ENCODE measurements around the gene GDPD2. TPM values are rescaled to one million over a fixed set of nuclear protein-coding genes. Genes with fewer than 3 reads are reported as not detected.

GDPD2 gene
- polyA plus RNA-seq, 4 donors: 2.6 to 26.4 (median 16.9) TPM

GRCh38 chrX:70454441-70455365 is 31.6 kb downstream of the GDPD2 start:
- H3K4me1 ChIP-seq (ENCODE audit: control insufficient read depth in 3 of 3, insufficient read depth in 2 of 3, low read depth in 1 of 3, low read length in 2 of 3): peaks cover 0 to 27% (median 0%) of the 10 kb centered on the region in 3 donors
- 2 to 25% (median 11%) methylated on average over 19 to 48 of the region's 48 CpGs for WGBS, 3 donors
- H3K36me3 ChIP-seq (ENCODE audit: control insufficient read depth in 3 of 3, insufficient read depth in 2 of 3, low read depth in 1 of 3, low read length in 3 of 3): no peaks in the 10 kb centered on the region
- H3K4me3 ChIP-seq (ENCODE audit: low read depth in 1 of 3, low read length in 3 of 3): peak overlapping the region; percentile 50 to 86 (median 66)
- H3K27ac ChIP-seq (ENCODE audit: low read depth in 1 of 3, low read length in 2 of 3): peak overlapping the region; percentile 95 to 98 (median 97)
- no peak for FAIRE-seq
- peak; percentile 90 to 93 for DNase-seq
- no peaks in the 10 kb centered on the region for H3K27me3 ChIP-seq (ENCODE audit: control insufficient read depth in 3 of 3, insufficient read depth in 3 of 3, low read length in 3 of 3)
- H3K9me3 ChIP-seq (ENCODE audit: control insufficient read depth in 2 of 2, insufficient read depth in 1 of 2, low read depth in 1 of 2, low read length in 1 of 2): no peaks in the 10 kb centered on the region

- DNase-seq (peak; percentile 59 to 73), FAIRE-seq (no peak)
- Histone ChIP-seq H3K27me3 (ENCODE audit: control insufficient read depth in 3 of 3, insufficient read depth in 3 of 3, low read length in 3 of 3) (no peaks in the 10 kb centered on the region), H3K4me1 (ENCODE audit: control insufficient read depth in 3 of 3, insufficient read depth in 2 of 3, low read depth in 1 of 3, low read length in 2 of 3) (peaks cover 0 to 27% (median 0%) of the 10 kb centered on the region in 3 donors), H3K36me3 (ENCODE audit: control insufficient read depth in 3 of 3, insufficient read depth in 2 of 3, low read depth in 1 of 3, low read length in 3 of 3) (peaks cover 0 to 3% (median 0%) of the 10 kb centered on the region in 3 donors), H3K9me3 (ENCODE audit: control insufficient read depth in 2 of 2, insufficient read depth in 1 of 2, low read depth in 1 of 2, low read length in 1 of 2) (no peaks in the 10 kb centered on the region), H3K27ac (ENCODE audit: low read depth in 1 of 3, low read length in 2 of 3) (peak overlapping the region; percentile 95 to 98 (median 97)), H3K4me3 (ENCODE audit: low read depth in 1 of 3, low read length in 3 of 3) (peak overlapping the region; percentile 50 to 86 (median 66))
- WGBS, 3 donors: 4 to 29% (median 13%) methylated on average over 29 to 32 of the region's 32 CpGs
These were observed 32.5 kb downstream of the GDPD2 start for GRCh38 chrX:70455366-70456202.

GRCh38 chrX:70456256-70456655 is 33.1 kb downstream of the GDPD2 start:
- Histone ChIP-seq H3K27me3 (ENCODE audit: control insufficient read depth in 3 of 3, insufficient read depth in 3 of 3, low read length in 3 of 3) (no peaks in the 10 kb centered on the region), H3K4me1 (ENCODE audit: control insufficient read depth in 3 of 3, insufficient read depth in 2 of 3, low read depth in 1 of 3, low read length in 2 of 3) (peaks cover 0 to 27% (median 0%) of the 10 kb centered on the region in 3 donors), H3K27ac (ENCODE audit: low read depth in 1 of 3, low read length in 2 of 3) (peak overlapping the region; percentile 95 to 98 (median 97)), H3K4me3 (ENCODE audit: low read depth in 1 of 3, low read length in 3 of 3) (peak overlapping the region in 2 of 3 donors; percentile 66 to 86), H3K36me3 (ENCODE audit: control insufficient read depth in 3 of 3, insufficient read depth in 2 of 3, low read depth in 1 of 3, low read length in 3 of 3) (peaks cover 0 to 3% (median 0%) of the 10 kb centered on the region in 3 donors), H3K9me3 (ENCODE audit: control insufficient read depth in 2 of 2, insufficient read depth in 1 of 2, low read depth in 1 of 2, low read length in 1 of 2) (no peaks in the 10 kb centered on the region)
- 9 to 30% (median 13%) methylated on average over 2 of the region's 2 CpGs for WGBS, 3 donors
- DNase-seq (no peak), FAIRE-seq (no peak)

- DNase-seq (no peak), FAIRE-seq (no peak)
- no peaks in the 10 kb centered on the region for H3K9me3 ChIP-seq (ENCODE audit: control insufficient read depth in 2 of 2, insufficient read depth in 1 of 2, low read depth in 1 of 2, low read length in 1 of 2)
- H3K4me3 ChIP-seq (ENCODE audit: low read depth in 1 of 3, low read length in 3 of 3): no peak overlapping the region
- peaks cover 0 to 7% (median 0%) of the 10 kb centered on the region in 3 donors for H3K36me3 ChIP-seq (ENCODE audit: control insufficient read depth in 3 of 3, insufficient read depth in 2 of 3, low read depth in 1 of 3, low read length in 3 of 3)
- no peak overlapping the region for H3K27ac ChIP-seq (ENCODE audit: low read depth in 1 of 3, low read length in 2 of 3)
- 83 to 96% (median 93%) methylated on average over 2 of the region's 2 CpGs for WGBS, 3 donors
- H3K27me3 ChIP-seq (ENCODE audit: control insufficient read depth in 3 of 3, insufficient read depth in 3 of 3, low read length in 3 of 3): no peaks in the 10 kb centered on the region
- H3K4me1 ChIP-seq (ENCODE audit: control insufficient read depth in 3 of 3, insufficient read depth in 2 of 3, low read depth in 1 of 3, low read length in 2 of 3): peaks cover 0 to 4% (median 0%) of the 10 kb centered on the region in 3 donors
These were observed 37.9 kb downstream of the GDPD2 start for GRCh38 chrX:70461026-70461425.

- no peak for DNase-seq
- no peaks in the 10 kb centered on the region for H3K9me3 ChIP-seq (ENCODE audit: control insufficient read depth in 2 of 2, insufficient read depth in 1 of 2, low read depth in 1 of 2, low read length in 1 of 2)
- H3K36me3 ChIP-seq (ENCODE audit: control insufficient read depth in 3 of 3, insufficient read depth in 2 of 3, low read depth in 1 of 3, low read length in 3 of 3): peaks cover 0 to 7% (median 0%) of the 10 kb centered on the region in 3 donors
- no peak overlapping the region for H3K4me3 ChIP-seq (ENCODE audit: low read depth in 1 of 3, low read length in 3 of 3)
- FAIRE-seq: no peak
- H3K4me1 ChIP-seq (ENCODE audit: control insufficient read depth in 3 of 3, insufficient read depth in 2 of 3, low read depth in 1 of 3, low read length in 2 of 3): no peaks in the 10 kb centered on the region
- H3K27ac ChIP-seq (ENCODE audit: low read depth in 1 of 3, low read length in 2 of 3): peak overlapping the region in 1 of 3 donors; percentile 20
- H3K27me3 ChIP-seq (ENCODE audit: control insufficient read depth in 3 of 3, insufficient read depth in 3 of 3, low read length in 3 of 3): no peaks in the 10 kb centered on the region
These were observed 40.9 kb downstream of the GDPD2 start for GRCh38 chrX:70464051-70464450.

GRCh38 chrX:70466968-70467367 is 43.9 kb downstream of the GDPD2 start:
- DNase-seq (no peak), FAIRE-seq (no peak)

GRCh38 chrX:70468709-70469108 is 45.6 kb downstream of the GDPD2 start:
- H3K4me1 ChIP-seq (ENCODE audit: control insufficient read depth in 3 of 3, insufficient read depth in 2 of 3, low read depth in 1 of 3, low read length in 2 of 3): no peaks in the 10 kb centered on the region
- no peak overlapping the region for H3K27ac ChIP-seq (ENCODE audit: low read depth in 1 of 3, low read length in 2 of 3)
- FAIRE-seq (no peak), DNase-seq (no peak)
- no peak overlapping the region for H3K4me3 ChIP-seq (ENCODE audit: low read depth in 1 of 3, low read length in 3 of 3)
- 75 to 100% (median 87%) methylated on average over 1 of the region's 1 CpG for WGBS, 3 donors
- H3K36me3 ChIP-seq (ENCODE audit: control insufficient read depth in 3 of 3, insufficient read depth in 2 of 3, low read depth in 1 of 3, low read length in 3 of 3): peaks cover 0 to 4% (median 0%) of the 10 kb centered on the region in 3 donors
- H3K9me3 ChIP-seq (ENCODE audit: control insufficient read depth in 2 of 2, insufficient read depth in 1 of 2, low read depth in 1 of 2, low read length in 1 of 2): no peaks in the 10 kb centered on the region
- H3K27me3 ChIP-seq (ENCODE audit: control insufficient read depth in 3 of 3, insufficient read depth in 3 of 3, low read length in 3 of 3): no peaks in the 10 kb centered on the region

More at GRCh38 chrX:70466968-70467367, 43.9 kb downstream of the GDPD2 start:
- no peaks in the 10 kb centered on the region for H3K4me1 ChIP-seq (ENCODE audit: control insufficient read depth in 3 of 3, insufficient read depth in 2 of 3, low read depth in 1 of 3, low read length in 2 of 3)
- no peak overlapping the region for H3K4me3 ChIP-seq (ENCODE audit: low read depth in 1 of 3, low read length in 3 of 3)
- no peaks in the 10 kb centered on the region for H3K27me3 ChIP-seq (ENCODE audit: control insufficient read depth in 3 of 3, insufficient read depth in 3 of 3, low read length in 3 of 3)
- no peak overlapping the region for H3K27ac ChIP-seq (ENCODE audit: low read depth in 1 of 3, low read length in 2 of 3)
- H3K9me3 ChIP-seq (ENCODE audit: control insufficient read depth in 2 of 2, insufficient read depth in 1 of 2, low read depth in 1 of 2, low read length in 1 of 2): no peaks in the 10 kb centered on the region
- H3K36me3 ChIP-seq (ENCODE audit: control insufficient read depth in 3 of 3, insufficient read depth in 2 of 3, low read depth in 1 of 3, low read length in 3 of 3): peaks cover 0 to 4% (median 0%) of the 10 kb centered on the region in 3 donors

GRCh38 chrX:70470850-70471289 is 47.8 kb downstream of the GDPD2 start:
- Histone ChIP-seq H3K4me3 (ENCODE audit: low read depth in 1 of 3, low read length in 3 of 3) (no peak overlapping the region), H3K27ac (ENCODE audit: low read depth in 1 of 3, low read length in 2 of 3) (no peak overlapping the region), H3K9me3 (ENCODE audit: control insufficient read depth in 2 of 2, insufficient read depth in 1 of 2, low read depth in 1 of 2, low read length in 1 of 2) (no peaks in the 10 kb centered on the region), H3K27me3 (ENCODE audit: control insufficient read depth in 3 of 3, insufficient read depth in 3 of 3, low read length in 3 of 3) (no peaks in the 10 kb centered on the region), H3K36me3 (ENCODE audit: control insufficient read depth in 3 of 3, insufficient read depth in 2 of 3, low read depth in 1 of 3, low read length in 3 of 3) (no peaks in the 10 kb centered on the region), H3K4me1 (ENCODE audit: control insufficient read depth in 3 of 3, insufficient read depth in 2 of 3, low read depth in 1 of 3, low read length in 2 of 3) (peaks cover 0 to under 1% (median 0%) of the 10 kb centered on the region in 3 donors)
- DNase-seq (no peak), FAIRE-seq (no peak)
- 69 to 87% (median 72%) methylated on average over 3 of the region's 3 CpGs for WGBS, 3 donors
